ENCODE data around the gene SRSF11.

The SRSF11 gene

DNA sequence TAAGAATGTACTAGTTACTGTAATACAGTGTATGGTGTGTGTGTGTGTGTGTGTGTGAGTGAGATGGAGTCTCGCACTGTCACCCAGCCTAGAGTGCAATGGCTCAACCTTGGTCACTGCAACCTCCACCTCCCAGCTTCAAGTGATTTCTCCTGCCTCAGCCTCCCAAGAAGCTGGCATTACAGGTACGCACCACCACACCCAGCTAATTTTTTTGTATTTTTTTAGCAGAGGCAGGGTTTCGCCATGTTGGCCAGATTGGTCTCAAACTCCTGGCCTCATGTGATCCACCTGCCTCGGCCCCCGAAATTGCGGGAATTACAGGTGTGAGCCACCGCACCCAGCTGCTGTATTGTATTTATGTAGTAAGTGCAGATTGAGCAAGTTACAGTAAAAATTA, 12.9 kb upstream of the SRSF11 start:
- H4K8ac ChIP-seq (ENCODE audit: low read depth, low read length), result no peak overlapping the region

DNA sequence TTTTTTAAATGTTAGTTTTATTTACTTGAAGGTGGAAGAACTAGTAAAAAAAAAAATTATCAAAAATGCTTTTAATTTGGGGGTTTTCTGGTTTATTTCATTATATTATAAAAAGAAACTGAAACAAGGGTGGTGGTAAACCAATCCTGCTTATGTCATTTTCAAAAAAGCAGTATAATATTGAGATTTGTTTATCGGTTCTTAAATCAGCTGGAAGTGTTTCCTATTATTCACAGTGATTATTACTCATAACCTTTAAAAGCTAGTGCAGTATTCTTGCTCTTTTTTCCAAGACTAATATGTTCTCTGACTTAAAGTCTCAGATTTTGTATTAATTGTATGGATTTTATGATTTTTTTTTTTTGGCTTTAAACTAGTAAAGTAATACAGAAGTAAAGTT, 10.4 kb upstream of the SRSF11 start:
- peaks cover 7 to 14% of the 10 kb centered on the region in 2 experiments for H3K36me3 ChIP-seq (ENCODE audit: control insufficient read depth in 1 of 2, insufficient read depth in 2 of 2, low read length in 2 of 2)

More for the DNA sequence above, 12.9 kb upstream of the SRSF11 start:
- H2AK5ac ChIP-seq (ENCODE audit: low read length), result no peak overlapping the region
- no peaks in the 10 kb centered on the region for H3K27me3 ChIP-seq (ENCODE audit: insufficient read depth, low read length)
- no peak overlapping the region for H3K27ac ChIP-seq (ENCODE audit: low read depth, low read length)
- peaks cover 6% of the 10 kb centered on the region for H3K79me1 ChIP-seq (ENCODE audit: low read length)
- H3K9ac ChIP-seq (ENCODE audit: low read length), result no peak overlapping the region
- no peak overlapping the region for H2BK12ac ChIP-seq (ENCODE audit: low read length)
- no peak overlapping the region for H2BK5ac ChIP-seq (ENCODE audit: low read depth, low read length, poor library complexity)
- no peak overlapping the region for H2AFZ ChIP-seq (ENCODE audit: insufficient read depth, low read length, poor library complexity)
- no peak overlapping the region for H4K91ac ChIP-seq (ENCODE audit: low read depth, low read length)
- peaks cover 7 to 11% of the 10 kb centered on the region in 2 experiments for H3K36me3 ChIP-seq (ENCODE audit: control insufficient read depth in 1 of 2, insufficient read depth in 2 of 2, low read length in 2 of 2)
- no peak overlapping the region for H3K18ac ChIP-seq (ENCODE audit: low read length)
- no peak for DNase-seq
- H3K4me3 ChIP-seq (ENCODE audit: low read depth, low read length), result no peak overlapping the region
- no peak overlapping the region for H3K14ac ChIP-seq (ENCODE audit: low read length)
- H3K9me3 ChIP-seq (ENCODE audit: insufficient read depth, low read depth, low read length), result no peaks in the 10 kb centered on the region
- no peaks in the 10 kb centered on the region for H3K4me1 ChIP-seq (ENCODE audit: control insufficient read depth in 1 of 2, insufficient read depth in 2 of 2, low read length in 2 of 2)
- H3K23ac ChIP-seq (ENCODE audit: low read length), result no peak overlapping the region
- no peak overlapping the region for H3K4me2 ChIP-seq (ENCODE audit: low read length)
- H3K79me2 ChIP-seq (ENCODE audit: control insufficient read depth, insufficient read depth, low read length, poor library complexity), result peaks cover 19% of the 10 kb centered on the region
- H2BK120ac ChIP-seq (ENCODE audit: insufficient read depth, low read length, poor library complexity), result no peak overlapping the region
- WGBS (ENCODE audit: extremely low coverage, insufficient coverage, insufficient read length), result no CpG with 5 or more reads among the region's 7 CpGs
- H3K4ac ChIP-seq (ENCODE audit: low read depth, low read length), result peak overlapping the region; percentile 96
- H4K12ac ChIP-seq (ENCODE audit: low read depth, low read length), result no peak overlapping the region

DNA sequence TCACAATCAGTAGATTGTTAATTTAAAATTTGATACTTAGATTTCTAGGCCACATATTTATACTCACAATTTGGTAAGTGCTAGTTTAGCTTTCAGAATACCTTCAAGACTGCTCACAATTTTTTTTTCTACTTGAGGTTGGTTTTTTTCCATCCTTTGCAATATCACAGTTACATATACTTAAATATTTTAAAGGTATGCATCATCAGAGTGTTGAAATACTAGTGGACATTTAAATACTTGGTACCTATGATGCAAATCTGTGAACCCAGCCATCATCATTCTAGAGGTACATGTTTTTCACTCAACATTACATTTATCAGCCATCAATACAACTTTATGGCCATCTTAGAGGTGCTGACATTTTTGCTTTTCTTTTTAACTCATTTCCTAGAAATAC, 9.6 kb upstream of the SRSF11 start:
- no peak overlapping the region for H2AK5ac ChIP-seq (ENCODE audit: low read length)
- no peak overlapping the region for H3K4ac ChIP-seq (ENCODE audit: low read depth, low read length)
- no peak overlapping the region for H3K18ac ChIP-seq (ENCODE audit: low read length)
- H3K4me2 ChIP-seq (ENCODE audit: low read length), result no peak overlapping the region
- H3K79me1 ChIP-seq (ENCODE audit: low read length), result no peaks in the 10 kb centered on the region
- H2BK5ac ChIP-seq (ENCODE audit: low read depth, low read length, poor library complexity), result no peak overlapping the region
- H2BK12ac ChIP-seq (ENCODE audit: low read length), result no peak overlapping the region
- no peak overlapping the region for H4K91ac ChIP-seq (ENCODE audit: low read depth, low read length)
- no peak overlapping the region for H3K14ac ChIP-seq (ENCODE audit: low read length)
- no peak overlapping the region for H3K9ac ChIP-seq (ENCODE audit: low read length)
- no peak overlapping the region for H3K27ac ChIP-seq (ENCODE audit: low read depth, low read length)
- H3K36me3 ChIP-seq (ENCODE audit: control insufficient read depth in 1 of 2, insufficient read depth in 2 of 2, low read length in 2 of 2), result peaks cover 7 to 14% of the 10 kb centered on the region in 2 experiments
- no peak overlapping the region for H3K4me3 ChIP-seq (ENCODE audit: low read depth, low read length)
- H4K12ac ChIP-seq (ENCODE audit: low read depth, low read length), result no peak overlapping the region
- H3K79me2 ChIP-seq (ENCODE audit: control insufficient read depth, insufficient read depth, low read length, poor library complexity), result peaks cover 11% of the 10 kb centered on the region
- no peak overlapping the region for H4K8ac ChIP-seq (ENCODE audit: low read depth, low read length)
- H3K4me1 ChIP-seq (ENCODE audit: control insufficient read depth in 1 of 2, insufficient read depth in 2 of 2, low read length in 2 of 2), result no peaks in the 10 kb centered on the region
- H3K23ac ChIP-seq (ENCODE audit: low read length), result no peak overlapping the region
- H2AFZ ChIP-seq (ENCODE audit: insufficient read depth, low read length, poor library complexity), result no peak overlapping the region
- DNase-seq, result peak in 1 of 2 donors; percentile 22
- H2BK120ac ChIP-seq (ENCODE audit: insufficient read depth, low read length, poor library complexity), result no peak overlapping the region
- no peaks in the 10 kb centered on the region for H3K9me3 ChIP-seq (ENCODE audit: insufficient read depth, low read depth, low read length)
- H3K27me3 ChIP-seq (ENCODE audit: insufficient read depth, low read length), result no peaks in the 10 kb centered on the region

More for the DNA sequence above, 10.4 kb upstream of the SRSF11 start:
- no peak overlapping the region for H2BK120ac ChIP-seq (ENCODE audit: insufficient read depth, low read length, poor library complexity)
- H2AFZ ChIP-seq (ENCODE audit: insufficient read depth, low read length, poor library complexity), result no peak overlapping the region
- no peak overlapping the region for H4K91ac ChIP-seq (ENCODE audit: low read depth, low read length)
- no peak overlapping the region for H4K12ac ChIP-seq (ENCODE audit: low read depth, low read length)
- H4K8ac ChIP-seq (ENCODE audit: low read depth, low read length), result no peak overlapping the region
- no peak overlapping the region for H3K27ac ChIP-seq (ENCODE audit: low read depth, low read length)
- DNase-seq, result no peak
- H3K27me3 ChIP-seq (ENCODE audit: insufficient read depth, low read length), result no peaks in the 10 kb centered on the region
- no peak overlapping the region for H2BK12ac ChIP-seq (ENCODE audit: low read length)
- no peak overlapping the region for H3K23ac ChIP-seq (ENCODE audit: low read length)
- H2AK5ac ChIP-seq (ENCODE audit: low read length), result no peak overlapping the region
- no peak overlapping the region for H2BK5ac ChIP-seq (ENCODE audit: low read depth, low read length, poor library complexity)
- H3K79me1 ChIP-seq (ENCODE audit: low read length), result peaks cover 1% of the 10 kb centered on the region
- H3K4me2 ChIP-seq (ENCODE audit: low read length), result no peak overlapping the region
- H3K9me3 ChIP-seq (ENCODE audit: insufficient read depth, low read depth, low read length), result no peaks in the 10 kb centered on the region
- no peak overlapping the region for H3K4me3 ChIP-seq (ENCODE audit: low read depth, low read length)
- no peaks in the 10 kb centered on the region for H3K4me1 ChIP-seq (ENCODE audit: control insufficient read depth in 1 of 2, insufficient read depth in 2 of 2, low read length in 2 of 2)
- no peak overlapping the region for H3K9ac ChIP-seq (ENCODE audit: low read length)
- WGBS (ENCODE audit: extremely low coverage, insufficient coverage, insufficient read length), result no CpG with 5 or more reads among the region's 1 CpG
- H3K14ac ChIP-seq (ENCODE audit: low read length), result no peak overlapping the region
- H3K79me2 ChIP-seq (ENCODE audit: control insufficient read depth, insufficient read depth, low read length, poor library complexity), result peaks cover 11% of the 10 kb centered on the region
- H3K4ac ChIP-seq (ENCODE audit: low read depth, low read length), result no peak overlapping the region
- H3K18ac ChIP-seq (ENCODE audit: low read length), result no peak overlapping the region

DNA sequence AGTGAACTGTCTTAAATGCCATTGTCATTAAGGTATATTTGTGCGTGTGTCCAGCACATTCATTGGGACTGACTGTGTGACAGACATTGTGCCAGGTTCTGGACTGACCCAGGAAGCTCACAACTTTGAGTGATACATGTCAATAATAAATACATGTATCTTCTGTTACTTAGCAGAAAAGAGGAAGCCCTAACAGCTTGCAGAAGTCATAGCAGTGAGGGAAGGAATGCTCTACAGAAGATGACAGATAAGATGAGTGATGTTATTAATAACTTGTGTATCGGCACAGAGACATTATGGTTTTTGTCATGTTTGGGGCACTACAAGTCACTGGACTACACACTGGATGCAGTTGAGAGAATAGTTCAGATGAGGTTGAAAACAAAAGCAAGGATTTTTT, 1.2 kb upstream of the SRSF11 start:
- Histone ChIP-seq H3K23ac (ENCODE audit: low read length) (no peak overlapping the region), H3K18ac (ENCODE audit: low read length) (no peak overlapping the region), H4K12ac (ENCODE audit: low read depth, low read length) (no peak overlapping the region), H3K4ac (ENCODE audit: low read depth, low read length) (no peak overlapping the region), H3K4me1 (ENCODE audit: control insufficient read depth in 1 of 2, insufficient read depth in 2 of 2, low read length in 2 of 2) (peaks cover 0 to 2% of the 10 kb centered on the region in 2 experiments), H3K9me3 (ENCODE audit: insufficient read depth, low read depth, low read length) (no peaks in the 10 kb centered on the region), H3K27ac (ENCODE audit: low read depth, low read length) (no peak overlapping the region), H2BK5ac (ENCODE audit: low read depth, low read length, poor library complexity) (no peak overlapping the region), H4K91ac (ENCODE audit: low read depth, low read length) (no peak overlapping the region), H4K8ac (ENCODE audit: low read depth, low read length) (no peak overlapping the region), H2BK12ac (ENCODE audit: low read length) (no peak overlapping the region), H3K36me3 (ENCODE audit: control insufficient read depth in 1 of 2, insufficient read depth in 2 of 2, low read length in 2 of 2) (peaks cover under 1 to 4% of the 10 kb centered on the region in 2 experiments), H2BK120ac (ENCODE audit: insufficient read depth, low read length, poor library complexity) (no peak overlapping the region), H3K27me3 (ENCODE audit: insufficient read depth, low read length) (no peaks in the 10 kb centered on the region), H3K79me2 (ENCODE audit: control insufficient read depth, insufficient read depth, low read length, poor library complexity) (peaks cover 9% of the 10 kb centered on the region), H2AFZ (ENCODE audit: insufficient read depth, low read length, poor library complexity) (no peak overlapping the region), H2AK5ac (ENCODE audit: low read length) (no peak overlapping the region), H3K4me3 (ENCODE audit: low read depth, low read length) (no peak overlapping the region), H3K4me2 (ENCODE audit: low read length) (no peak overlapping the region), H3K79me1 (ENCODE audit: low read length) (peaks cover 7% of the 10 kb centered on the region), H3K14ac (ENCODE audit: low read length) (no peak overlapping the region), H3K9ac (ENCODE audit: low read length) (no peak overlapping the region)
- DNase-seq, result no peak
- no CpG with 5 or more reads among the region's 2 CpGs for WGBS (ENCODE audit: extremely low coverage, insufficient coverage, insufficient read length)

All from trophoblast cell (in vitro differentiated cells and primary cell).